ENCODE results near the gene WNK3. TPM values are rescaled to one million over a fixed set of nuclear protein-coding genes. Genes with fewer than 3 reads are reported as not detected.

The WNK3 gene
- total RNA-seq, 2 experiments from 2014 or later = 0.19 to 0.46 TPM

GRCh38 chrX:54301516-54301915 lies 56.3 kb downstream of the WNK3 start:
- no peaks in the 10 kb centered on the region for H3K9me3 Mint-ChIP-seq

DNA sequence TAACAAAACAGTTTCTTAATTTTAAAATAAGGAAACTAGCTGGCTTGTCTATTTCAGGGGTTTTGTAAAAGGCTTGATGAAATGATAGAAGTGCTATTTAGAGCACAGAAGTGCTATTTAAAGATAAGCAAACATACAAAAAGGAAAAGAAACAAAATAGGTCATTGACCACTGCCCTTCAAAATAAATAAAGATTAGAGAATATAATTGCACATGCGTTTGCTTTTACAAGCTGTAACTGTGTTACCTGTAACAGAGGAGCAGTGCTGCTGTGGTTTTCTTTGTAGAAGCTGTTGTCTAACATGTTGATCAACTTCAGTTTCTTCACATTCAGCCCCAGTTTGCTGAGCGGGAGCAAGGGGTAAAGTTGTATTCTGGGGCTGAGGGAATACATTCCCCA lies 63.5 kb downstream of the WNK3 start:
- no peaks in the 10 kb centered on the region for H3K36me3 Mint-ChIP-seq
- H3K4me3 Mint-ChIP-seq = no peak overlapping the region
- POLR2A ChIA-PET = no interaction called here
- intact Hi-C loops (cut with micrococcal nuclease) = no loop called here
- DNase-seq = no peak
- no peak overlapping the region for H3K27ac Mint-ChIP-seq
- H3K9me3 Mint-ChIP-seq = no peaks in the 10 kb centered on the region
- no peaks in the 10 kb centered on the region for H3K27me3 Mint-ChIP-seq
- H3K4me1 Mint-ChIP-seq (ENCODE audit: low read depth) = no peaks in the 10 kb centered on the region
- CTCF ChIA-PET = interaction anchor here (0.6 to 0.8 kb wide), 2 partner anchors 39 to 138 kb away, joined by 3 read pairs; no protein-coding TSS in a partner anchor

More at GRCh38 chrX:54301516-54301915, 56.3 kb downstream of the WNK3 start:
- DNase-seq = no peak
- H3K4me3 Mint-ChIP-seq = no peak overlapping the region
- intact Hi-C loops (cut with micrococcal nuclease) = no loop called here
- CTCF ChIA-PET = no interaction called here
- no peaks in the 10 kb centered on the region for H3K4me1 Mint-ChIP-seq (ENCODE audit: low read depth)
- H3K36me3 Mint-ChIP-seq = no peaks in the 10 kb centered on the region
- H3K27me3 Mint-ChIP-seq = no peaks in the 10 kb centered on the region
- H3K27ac Mint-ChIP-seq = no peak overlapping the region
- POLR2A ChIA-PET = no interaction called here

DNA sequence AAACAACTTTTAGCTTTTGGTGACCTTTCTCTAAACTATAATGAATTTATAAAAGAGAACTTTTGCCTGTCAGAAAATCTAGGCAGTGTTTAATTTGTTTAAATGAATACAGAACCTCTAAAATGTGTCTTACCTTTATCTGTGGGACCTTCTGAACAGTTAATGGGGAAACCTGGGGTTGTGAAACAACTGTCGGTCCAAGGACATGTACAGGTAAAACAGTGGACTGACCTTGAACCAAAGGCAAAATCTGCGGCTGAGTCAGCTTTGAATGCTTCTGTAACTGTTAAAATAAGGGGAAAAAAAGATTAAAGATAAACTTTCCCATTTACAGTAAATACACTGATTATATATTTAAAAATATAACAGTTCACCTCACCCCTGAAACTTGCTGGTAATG lies 65.1 kb downstream of the WNK3 start:
- no peak overlapping the region for H3K4me3 Mint-ChIP-seq
- no peaks in the 10 kb centered on the region for H3K36me3 Mint-ChIP-seq
- H3K4me1 Mint-ChIP-seq (ENCODE audit: low read depth) = no peaks in the 10 kb centered on the region
- H3K27me3 Mint-ChIP-seq = no peaks in the 10 kb centered on the region
- DNase-seq = no peak
- CTCF ChIA-PET = no interaction called here
- no peak overlapping the region for H3K27ac Mint-ChIP-seq
- POLR2A ChIA-PET = no interaction called here
- intact Hi-C loops (cut with micrococcal nuclease) = no loop called here
- H3K9me3 Mint-ChIP-seq = no peaks in the 10 kb centered on the region

- no peaks in the 10 kb centered on the region for H3K36me3 Mint-ChIP-seq
- H3K9me3 Mint-ChIP-seq = no peaks in the 10 kb centered on the region
- DNase-seq = no peak
- CTCF ChIA-PET = no interaction called here
- H3K27me3 Mint-ChIP-seq = no peaks in the 10 kb centered on the region
- intact Hi-C loops (cut with micrococcal nuclease) = no loop called here
- no peak overlapping the region for H3K27ac Mint-ChIP-seq
- no peaks in the 10 kb centered on the region for H3K4me1 Mint-ChIP-seq (ENCODE audit: low read depth)
- H3K4me3 Mint-ChIP-seq = no peak overlapping the region
- POLR2A ChIA-PET = no interaction called here
Observed at GRCh38 chrX:54291758-54292157, 66.1 kb downstream of the WNK3 start.

DNA sequence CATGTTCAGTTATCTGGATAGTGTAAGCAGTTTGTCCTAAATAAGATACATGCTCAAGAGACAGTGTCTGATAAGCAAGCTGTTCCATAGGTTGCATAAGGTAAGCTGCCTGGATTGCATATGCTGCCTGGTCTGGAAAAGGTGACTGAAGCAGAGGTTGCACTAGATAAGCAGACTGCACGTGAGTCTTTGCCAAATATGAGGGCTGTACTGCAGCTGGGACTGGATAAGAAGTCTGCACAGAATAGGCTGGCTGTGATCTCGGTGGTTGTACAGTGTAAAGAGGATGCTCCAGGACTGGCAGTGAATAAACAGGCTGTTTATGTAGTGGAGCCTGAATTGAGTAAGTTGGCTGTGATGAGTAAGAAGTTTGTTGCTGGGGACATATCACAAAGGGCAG lies 68.9 kb downstream of the WNK3 start:
- Mint-ChIP-seq H3K27ac (no peak overlapping the region), H3K9me3 (no peaks in the 10 kb centered on the region), H3K4me3 (no peak overlapping the region), H3K36me3 (no peaks in the 10 kb centered on the region), H3K27me3 (no peaks in the 10 kb centered on the region), H3K4me1 (ENCODE audit: low read depth) (no peaks in the 10 kb centered on the region)
- ChIA-PET POLR2A (no interaction called here), CTCF (interaction anchor here (0.5 kb wide), 1 partner anchor 301 kb away, joined by 3 read pairs; no protein-coding TSS in a partner anchor)
- intact Hi-C loops (cut with micrococcal nuclease) = no loop called here
- DNase-seq = no peak

DNA sequence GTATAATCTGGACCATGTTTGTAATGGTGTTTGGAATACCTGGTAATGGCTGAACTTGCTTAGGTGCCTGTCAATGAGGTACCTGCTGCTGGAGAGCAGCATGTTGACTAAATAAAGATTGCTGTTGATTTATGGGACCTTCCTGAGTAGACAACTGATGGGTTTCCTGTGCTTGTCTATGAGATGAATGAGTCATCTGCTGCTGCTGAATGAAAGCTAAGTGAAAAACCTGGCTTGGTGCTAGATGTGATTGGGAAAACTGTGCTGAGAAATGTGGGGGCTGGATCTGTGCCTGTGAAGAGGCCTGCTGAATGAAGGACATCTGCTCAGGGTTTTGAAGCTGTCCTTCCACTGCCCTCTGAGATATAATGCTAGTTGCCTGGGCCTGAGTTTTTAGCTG lies 69.6 kb downstream of the WNK3 start:
- ChIA-PET POLR2A (no interaction called here), CTCF (no interaction called here)
- Mint-ChIP-seq H3K36me3 (no peaks in the 10 kb centered on the region), H3K4me3 (no peak overlapping the region), H3K9me3 (no peaks in the 10 kb centered on the region), H3K27ac (no peak overlapping the region), H3K27me3 (no peaks in the 10 kb centered on the region), H3K4me1 (ENCODE audit: low read depth) (no peaks in the 10 kb centered on the region)
- intact Hi-C loops (cut with micrococcal nuclease) = no loop called here
- DNase-seq = no peak

GRCh38 chrX:54281676-54282075 lies 76.2 kb downstream of the WNK3 start:
- no peak overlapping the region for H3K27ac Mint-ChIP-seq
- DNase-seq = no peak
- H3K9me3 Mint-ChIP-seq = no peaks in the 10 kb centered on the region
- H3K4me3 Mint-ChIP-seq = no peak overlapping the region
- H3K27me3 Mint-ChIP-seq = no peaks in the 10 kb centered on the region
- POLR2A ChIA-PET = no interaction called here
- CTCF ChIA-PET = no interaction called here
- H3K4me1 Mint-ChIP-seq (ENCODE audit: low read depth) = no peaks in the 10 kb centered on the region
- intact Hi-C loops (cut with micrococcal nuclease) = no loop called here
- no peaks in the 10 kb centered on the region for H3K36me3 Mint-ChIP-seq

- ChIA-PET CTCF (no interaction called here), POLR2A (no interaction called here)
- no peaks in the 10 kb centered on the region for H3K36me3 Mint-ChIP-seq
- no peaks in the 10 kb centered on the region for H3K9me3 Mint-ChIP-seq
- no peak for DNase-seq
- intact Hi-C loops (cut with micrococcal nuclease) = no loop called here
- H3K4me3 Mint-ChIP-seq = no peak overlapping the region
- H3K27ac Mint-ChIP-seq = no peak overlapping the region
- no peaks in the 10 kb centered on the region for H3K4me1 Mint-ChIP-seq (ENCODE audit: low read depth)
- H3K27me3 Mint-ChIP-seq = no peaks in the 10 kb centered on the region
Observed at GRCh38 chrX:54280466-54280865, 77.4 kb downstream of the WNK3 start.

GRCh38 chrX:54271664-54272063 lies 86.2 kb downstream of the WNK3 start:
- ChIA-PET POLR2A (no interaction called here), CTCF (no interaction called here)
- no peak for DNase-seq
- H3K4me1 Mint-ChIP-seq (ENCODE audit: low read depth) = no peaks in the 10 kb centered on the region
- no peak overlapping the region for H3K27ac Mint-ChIP-seq
- no peaks in the 10 kb centered on the region for H3K9me3 Mint-ChIP-seq
- H3K27me3 Mint-ChIP-seq = no peaks in the 10 kb centered on the region
- H3K36me3 Mint-ChIP-seq = no peaks in the 10 kb centered on the region
- intact Hi-C loops (cut with micrococcal nuclease) = no loop called here
- no peak overlapping the region for H3K4me3 Mint-ChIP-seq

GRCh38 chrX:54248309-54248708 lies 109.5 kb downstream of the WNK3 start:
- no peaks in the 10 kb centered on the region for H3K36me3 Mint-ChIP-seq
- no peak for DNase-seq
- no peak overlapping the region for H3K27ac Mint-ChIP-seq
- POLR2A ChIA-PET = no interaction called here
- no peaks in the 10 kb centered on the region for H3K27me3 Mint-ChIP-seq
- no peaks in the 10 kb centered on the region for H3K4me1 Mint-ChIP-seq (ENCODE audit: low read depth)
- no peak overlapping the region for H3K4me3 Mint-ChIP-seq
- CTCF ChIA-PET = interaction anchor here (1.0 kb wide), 1 partner anchor 111 kb away, joined by 3 read pairs; no protein-coding TSS in a partner anchor
- intact Hi-C loops (cut with micrococcal nuclease) = no loop called here
- no peaks in the 10 kb centered on the region for H3K9me3 Mint-ChIP-seq

DNA sequence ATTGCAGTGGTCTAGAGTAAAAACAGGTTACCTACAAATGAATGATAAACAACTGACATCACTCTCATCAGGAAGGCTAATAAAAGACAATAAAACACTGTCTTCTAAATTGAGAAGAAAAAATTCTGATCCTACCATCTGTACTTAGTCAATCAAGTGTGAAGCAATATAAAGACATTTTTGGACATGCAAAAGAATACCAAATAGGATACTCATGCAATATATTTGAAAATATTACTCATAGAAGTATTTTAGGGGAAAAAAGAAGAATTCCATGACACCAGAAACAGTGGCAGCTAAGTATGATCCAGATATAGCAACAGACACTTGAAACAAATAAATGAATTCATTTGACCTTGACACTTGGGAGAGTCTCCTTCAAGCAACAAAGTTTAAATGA lies 111.0 kb downstream of the WNK3 start:
- H3K27ac Mint-ChIP-seq = no peak overlapping the region
- intact Hi-C loops (cut with micrococcal nuclease) = no loop called here
- no peaks in the 10 kb centered on the region for H3K9me3 Mint-ChIP-seq
- no peaks in the 10 kb centered on the region for H3K4me1 Mint-ChIP-seq (ENCODE audit: low read depth)
- ChIA-PET CTCF (no interaction called here), POLR2A (no interaction called here)
- H3K36me3 Mint-ChIP-seq = no peaks in the 10 kb centered on the region
- H3K4me3 Mint-ChIP-seq = no peak overlapping the region
- H3K27me3 Mint-ChIP-seq = no peaks in the 10 kb centered on the region
- DNase-seq = no peak

DNA sequence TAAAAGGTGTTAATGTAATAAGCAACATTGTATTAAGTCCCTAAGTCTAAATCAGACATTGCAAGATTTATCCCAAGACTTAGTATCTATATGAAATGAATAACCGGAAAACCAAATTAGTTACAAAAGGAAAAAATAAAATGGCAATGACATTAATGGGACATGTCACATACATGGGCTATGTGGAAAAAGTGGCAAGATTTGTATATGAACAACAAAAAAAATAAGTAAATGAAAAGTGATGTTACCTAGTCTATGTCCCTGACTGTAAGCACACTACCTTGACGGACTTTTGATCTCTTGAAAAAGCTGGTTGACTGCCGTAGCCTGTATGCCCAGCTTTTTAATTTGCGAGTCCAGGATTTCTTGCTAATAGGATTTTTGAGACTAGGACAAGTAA lies 119.3 kb downstream of the WNK3 start:
- no peaks in the 10 kb centered on the region for H3K4me1 Mint-ChIP-seq (ENCODE audit: low read depth)
- DNase-seq = no peak
- H3K36me3 Mint-ChIP-seq = no peaks in the 10 kb centered on the region
- peaks cover 2% of the 10 kb centered on the region for H3K27me3 Mint-ChIP-seq
- H3K4me3 Mint-ChIP-seq = no peak overlapping the region
- ChIA-PET POLR2A (no interaction called here), CTCF (no interaction called here)
- intact Hi-C loops (cut with micrococcal nuclease) = no loop called here
- no peaks in the 10 kb centered on the region for H3K9me3 Mint-ChIP-seq
- H3K27ac Mint-ChIP-seq = no peak overlapping the region

DNA sequence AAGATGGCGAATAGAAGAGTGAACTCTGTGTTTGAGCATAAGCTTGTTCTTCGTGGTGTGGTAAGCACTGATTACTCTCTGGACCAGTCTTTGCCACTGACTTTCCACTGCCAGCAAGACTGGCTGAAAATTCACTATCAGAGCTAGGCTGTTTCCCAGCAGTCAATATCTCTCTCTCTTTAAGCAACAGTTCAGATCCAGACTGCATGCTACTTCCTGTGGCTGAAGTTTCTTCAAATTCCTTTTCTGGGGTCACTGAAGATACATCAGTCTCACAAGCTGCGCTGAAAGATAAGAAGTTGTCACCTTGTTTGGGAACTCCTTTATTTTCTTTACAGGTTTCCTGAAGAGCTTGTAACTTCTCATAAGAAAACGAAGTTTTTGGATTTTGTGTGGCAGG lies 120.8 kb downstream of the WNK3 start:
- Mint-ChIP-seq H3K4me1 (ENCODE audit: low read depth) (no peaks in the 10 kb centered on the region), H3K27ac (no peak overlapping the region), H3K36me3 (no peaks in the 10 kb centered on the region), H3K9me3 (no peaks in the 10 kb centered on the region), H3K4me3 (no peak overlapping the region), H3K27me3 (peaks cover 2% of the 10 kb centered on the region)
- CTCF ChIA-PET = no interaction called here
- DNase-seq = no peak
- intact Hi-C loops (cut with micrococcal nuclease) = no loop called here
- POLR2A ChIA-PET = no interaction called here
